HEK293 (cell line): ENCODE results near the gene NTN3.
A peak's percentile ranks its signal among the peaks of the same experiment; 100 is the strongest.

Source experiments
- ELK4 ChIP-seq: IDR thresholded peaks from 2 replicates; pipeline ENCODE4 v1.6.1; 2011; ENCODE audit warnings: mild to moderate bottlenecking, low read depth, low read length, borderline replicate concordance
- HOXD13 ChIP-seq: sonication (generic); formaldehyde crosslinking; IDR thresholded peaks from 2 replicates; pipeline ENCODE4 v1.8.0; 2022; ENCODE audit warnings: missing genetic modification reagents, borderline replicate concordance
- KLF1 ChIP-seq: fragments of 450-650 bp; formaldehyde crosslinking; IDR thresholded peaks from 2 replicates; pipeline ENCODE4 v1.5.1; 2016; ENCODE audit warnings: missing biosample characterization, missing genetic modification characterization
- KLF8 ChIP-seq: fragments of 450-650 bp; formaldehyde crosslinking; IDR thresholded peaks from 2 replicates; pipeline ENCODE4 v1.5.1; 2016; ENCODE audit warnings: missing biosample characterization, missing genetic modification characterization
- PRDM10 ChIP-seq: fragments of 450-650 bp; formaldehyde crosslinking; IDR thresholded peaks from 2 replicates; pipeline ENCODE4 v1.5.1; 2016; ENCODE audit warnings: missing biosample characterization, missing genetic modification characterization
- TCF7L2 ChIP-seq: IDR thresholded peaks from 2 replicates; pipeline ENCODE4 v1.6.1; 2011; ENCODE audit warnings: low read depth, mild to moderate bottlenecking, inconsistent platforms, low read length, moderate library complexity, borderline replicate concordance
- TRIM28 ChIP-seq: IDR thresholded peaks from 2 replicates; pipeline ENCODE4 v1.6.1; 2011; ENCODE audit warnings: low read length, control low read depth, borderline replicate concordance
- ZBTB1 ChIP-seq: fragments of 450-650 bp; formaldehyde crosslinking; IDR thresholded peaks from 2 replicates; pipeline ENCODE4 v1.5.1; 2016; ENCODE audit warnings: missing biosample characterization, missing genetic modification characterization
- ZBTB20 ChIP-seq: fragments of 450-650 bp; formaldehyde crosslinking; IDR thresholded peaks from 2 replicates; pipeline ENCODE4 v1.5.1; 2016; ENCODE audit warnings: missing biosample characterization, missing genetic modification characterization
- ZBTB7A ChIP-seq: fragments of 450-650 bp; formaldehyde crosslinking; IDR thresholded peaks from 2 replicates; pipeline ENCODE4 v1.5.1; 2016; ENCODE audit warnings: low read depth, missing biosample characterization, missing genetic modification characterization
- ZBTB8A ChIP-seq: fragments of 450-650 bp; formaldehyde crosslinking; IDR thresholded peaks from 2 replicates; pipeline ENCODE4 v1.5.1; 2016; ENCODE audit warnings: missing biosample characterization, missing genetic modification characterization
- ZNF10 ChIP-seq: fragments of 450-650 bp; formaldehyde crosslinking; IDR thresholded peaks from 2 replicates; pipeline ENCODE4 v1.5.1; 2017; ENCODE audit warnings: missing biosample characterization, missing genetic modification characterization
- ZNF112 ChIP-seq: fragments of 450-650 bp; formaldehyde crosslinking; IDR thresholded peaks from 2 replicates; pipeline ENCODE4 v1.5.0; 2017; ENCODE audit warnings: missing biosample characterization, missing genetic modification characterization
- ZNF114 ChIP-seq: fragments of 450-650 bp; formaldehyde crosslinking; IDR thresholded peaks from 2 replicates; pipeline ENCODE4 v1.5.0; 2017; ENCODE audit warnings: missing biosample characterization, missing genetic modification characterization
- ZNF148 ChIP-seq: fragments of 450-650 bp; formaldehyde crosslinking; IDR thresholded peaks from 2 replicates; pipeline ENCODE4 v1.5.0; 2017; ENCODE audit warnings: missing biosample characterization, missing genetic modification characterization, borderline replicate concordance
- ZNF155 ChIP-seq: fragments of 450-650 bp; formaldehyde crosslinking; IDR thresholded peaks from 2 replicates; pipeline ENCODE4 v1.5.1; 2016; ENCODE audit warnings: missing biosample characterization, missing genetic modification characterization
- ZNF16 ChIP-seq: fragments of 450-650 bp; formaldehyde crosslinking; IDR thresholded peaks from 2 replicates; pipeline ENCODE4 v1.5.1; 2016; ENCODE audit warnings: low read depth, missing biosample characterization, missing genetic modification characterization
- ZNF2 ChIP-seq: fragments of 450-650 bp; formaldehyde crosslinking; IDR thresholded peaks from 2 replicates; pipeline ENCODE4 v1.5.1; 2016; ENCODE audit warnings: missing biosample characterization, missing genetic modification characterization
- ZNF221 ChIP-seq: fragments of 450-650 bp; formaldehyde crosslinking; IDR thresholded peaks from 2 replicates; pipeline ENCODE4 v1.5.1; 2017; ENCODE audit warnings: missing biosample characterization, missing genetic modification characterization, borderline replicate concordance
- ZNF274 ChIP-seq, 2 experiments: fragments of 200-500 bp in 1 of 2; fragments of 450-650 bp in 1 of 2; sonication (Bioruptor generic) in 1 of 2; formaldehyde crosslinking in 1 of 2; IDR thresholded peaks; 2 replicates each; pipeline versions ENCODE4 v1.5.1 to v1.6.1; 2014 to 2016; ENCODE audit warnings: borderline replicate concordance in 1 of 2, inconsistent platforms in 1 of 2, low read length in 1 of 2, missing biosample characterization in 1 of 2, missing genetic modification characterization in 1 of 2
- ZNF335 ChIP-seq: fragments of 450-650 bp; formaldehyde crosslinking; conservative IDR thresholded peaks from 2 replicates; pipeline ENCODE4 v1.5.1; 2016; ENCODE audit warnings: missing biosample characterization, missing genetic modification characterization
- ZNF416 ChIP-seq: fragments of 450-650 bp; formaldehyde crosslinking; IDR thresholded peaks from 2 replicates; pipeline ENCODE4 v1.5.1; 2016; ENCODE audit warnings: missing biosample characterization, missing genetic modification characterization
- ZNF48 ChIP-seq: fragments of 450-650 bp; formaldehyde crosslinking; IDR thresholded peaks from 2 replicates; pipeline ENCODE4 v1.5.1; 2016; ENCODE audit warnings: missing biosample characterization, missing genetic modification characterization
- ZNF488 ChIP-seq: fragments of 450-650 bp; formaldehyde crosslinking; IDR thresholded peaks from 2 replicates; pipeline ENCODE4 v1.5.1; 2016; ENCODE audit warnings: missing biosample characterization, missing genetic modification characterization
- ZNF558 ChIP-seq: fragments of 450-650 bp; formaldehyde crosslinking; IDR thresholded peaks from 2 replicates; pipeline ENCODE4 v1.5.1; 2016; ENCODE audit warnings: missing biosample characterization, missing genetic modification characterization
- ZNF560 ChIP-seq: fragments of 450-650 bp; formaldehyde crosslinking; IDR thresholded peaks from 2 replicates; pipeline ENCODE4 v1.5.1; 2017; ENCODE audit warnings: missing biosample characterization, missing genetic modification characterization, borderline replicate concordance
- ZNF580 ChIP-seq: fragments of 450-650 bp; formaldehyde crosslinking; IDR thresholded peaks from 2 replicates; pipeline ENCODE4 v1.5.1; 2016; ENCODE audit warnings: missing biosample characterization, missing genetic modification characterization
- ZNF600 ChIP-seq: fragments of 450-650 bp; formaldehyde crosslinking; IDR thresholded peaks from 2 replicates; pipeline ENCODE4 v1.5.1; 2016; ENCODE audit warnings: missing biosample characterization, missing genetic modification characterization
- ZNF626 ChIP-seq: fragments of 450-650 bp; sonication (Bioruptor Pico); formaldehyde crosslinking; IDR thresholded peaks from 2 replicates; pipeline ENCODE4 v1.5.1; 2018; ENCODE audit warnings: missing biosample characterization, missing genetic modification characterization, inconsistent platforms
- ZNF664 ChIP-seq: fragments of 450-650 bp; formaldehyde crosslinking; IDR thresholded peaks from 2 replicates; pipeline ENCODE4 v1.5.1; 2016; ENCODE audit warnings: missing biosample characterization, missing genetic modification characterization
- ZNF707 ChIP-seq: fragments of 450-650 bp; formaldehyde crosslinking; IDR thresholded peaks from 2 replicates; pipeline ENCODE4 v1.5.1; 2016; ENCODE audit warnings: missing biosample characterization, missing genetic modification characterization
- ZNF843 ChIP-seq: fragments of 450-650 bp; formaldehyde crosslinking; IDR thresholded peaks from 2 replicates; pipeline ENCODE4 v1.5.1; 2016; ENCODE audit warnings: missing biosample characterization, missing genetic modification characterization
- ZSCAN23 ChIP-seq: fragments of 450-650 bp; formaldehyde crosslinking; IDR thresholded peaks from 2 replicates; pipeline ENCODE4 v1.5.1; 2016; ENCODE audit warnings: missing biosample characterization, missing genetic modification characterization

NTN3 gene

GRCh38 chr16:2466667-2467527, 4.2 kb upstream of the NTN3 start (continued):
- TF ChIP-seq ELK4 (no peak), ZNF48 (no peak), KLF8 (tag by site-specific recombination) (no peak), ZNF112 (tag by site-specific recombination) (no peak), ZBTB7A (0 out of 2 replicates have a peak, but pooled peaks have one; percentile 82), ZNF148 (tag by site-specific recombination) (no peak), ZBTB20 (tag by site-specific recombination) (no peak), ZNF843 (tag by site-specific recombination) (0 out of 2 replicates have a peak, but pooled peaks have one; percentile 21), HOXD13 (no peak), KLF1 (tag by site-specific recombination) (no peak), ZNF558 (tag by site-specific recombination) (no peak), TRIM28 (no peak), ZSCAN23 (tag by site-specific recombination) (no peak), TCF7L2 (no peak), ZNF274 (IDR thresholded peaks at IDR 0.05; ENCODE audit: low read length) (no peak), ZNF274 (tag by site-specific recombination; IDR thresholded peaks at IDR 0.05; ENCODE audit: borderline replicate concordance) (no peak), ZNF155 (tag by site-specific recombination) (no peak), ZNF580 (no peak), ZNF10 (tag by site-specific recombination) (no peak), ZBTB1 (tag by site-specific recombination) (no peak), ZNF2 (tag by site-specific recombination) (0 out of 2 replicates have a peak, but pooled peaks have one; percentile 15), ZNF335 (no peak; the same call in 1 of the 2 replicates), ZNF626 (no peak), ZNF16 (tag by site-specific recombination) (no peak), ZNF600 (tag by site-specific recombination) (0 out of 2 replicates have a peak, but pooled peaks have one; percentile 21), ZNF560 (tag by site-specific recombination) (no peak), ZNF416 (tag by site-specific recombination) (no peak), ZNF114 (tag by site-specific recombination) (no peak), ZNF488 (no peak), ZNF221 (tag by site-specific recombination) (no peak), ZBTB8A (tag by site-specific recombination) (no peak), ZNF707 (no peak), ZNF664 (tag by site-specific recombination) (no peak), PRDM10 (tag by site-specific recombination) (peak; percentile 82)
